ENCODE results near the gene DNER. TPM values are rescaled to one million over a fixed set of nuclear protein-coding genes. Genes with fewer than 3 reads are reported as not detected.

DNER gene
- total and polyA plus RNA-seq, 2 of the 13 experiments (the other 11 are each of a cell fraction or from before 2014, with no cell fraction given): not detected

GRCh38 chr2:229409751-229410181, 304.6 kb downstream of the DNER start:
- no TSS peak for BruUV-seq (replicated peaks)
- ChIA-PET CTCF (ENCODE audit: low intra/inter-chr PET ratio, low total read pairs) (no interaction called here), POLR2A (no interaction called here)
- FAIRE-seq (no peak), DNase-seq (ENCODE audit: low spot score) (no peak), ATAC-seq (no peak)
- Histone ChIP-seq H3K4me1 (ENCODE audit: insufficient read depth, low read length) (no peaks in the 10 kb centered on the region), H2AFZ (ENCODE audit: low read length) (no peak overlapping the region), H3K9ac (ENCODE audit: insufficient read depth, low read depth, low read length) (no peak overlapping the region), H3K79me2 (ENCODE audit: insufficient read depth, low read length) (no peaks in the 10 kb centered on the region), H3K27me3 (ENCODE audit: control insufficient read depth in 1 of 2, insufficient read depth in 2 of 2, low read length in 2 of 2) (peaks cover 0 to 9% of the 10 kb centered on the region in 2 experiments; a peak in 3 of 5 replicates), H3K9me3 (ENCODE audit: low read length) (no peaks in the 10 kb centered on the region), H3K27ac (ENCODE audit: extremely low read length, insufficient read depth, low read length) (no peak overlapping the region), H4K20me1 (ENCODE audit: insufficient read depth, low read length) (no peaks in the 10 kb centered on the region), H3K36me3 (replicated peaks in 1 of 2; ENCODE audit: control insufficient read depth in 1 of 2, insufficient read depth in 2 of 2, low read length in 2 of 2) (no peaks in the 10 kb centered on the region), H3K4me2 (ENCODE audit: low read depth, low read length) (no peak overlapping the region), H3K4me3 (replicated peaks in 1 of 3; ENCODE audit: insufficient read depth in 1 of 3, low read depth in 2 of 3, low read length in 3 of 3) (no peak overlapping the region)
- intact Hi-C loops (cut with micrococcal nuclease; ENCODE audit: unreplicated experiment) (no loop called here), in situ Hi-C loops (cut with HindIII; ENCODE audit: extremely low pct_ligation_motif_present, low pct_unique_long_range_greater_than_20kb) (no loop called here)
- 44% methylated on average over 4 of the region's 4 CpGs for WGBS (ENCODE audit: low lambda C conversion rate)
- TF ChIP-seq ZFP1 (CRISPR knock-in tag; IDR thresholded peaks at IDR 0.05) (no peak), ZFP82 (CRISPR knock-in tag; IDR thresholded peaks at IDR 0.05; ENCODE audit: borderline replicate concordance) (no peak), HNF1A (IDR thresholded peaks at IDR 0.05; ENCODE audit: low read depth) (no peak), HNF1A (CRISPR knock-in tag; IDR thresholded peaks at IDR 0.05; ENCODE audit: borderline replicate concordance) (no peak), ZNF280D (CRISPR knock-in tag; IDR thresholded peaks at IDR 0.05) (no peak), MEF2D (CRISPR knock-in tag; IDR thresholded peaks at IDR 0.05) (no peak), KAT8 (CRISPR knock-in tag; IDR thresholded peaks at IDR 0.05) (no peak), JDP2 (CRISPR knock-in tag; IDR thresholded peaks at IDR 0.05; ENCODE audit: borderline replicate concordance) (no peak), ZBTB3 (CRISPR knock-in tag; IDR thresholded peaks at IDR 0.05; ENCODE audit: borderline replicate concordance, low read depth) (no peak), POLR2G (IDR thresholded peaks at IDR 0.05; ENCODE audit: low read depth, low read length) (no peak), ZNF414 (CRISPR knock-in tag; IDR thresholded peaks at IDR 0.05) (no peak), BCLAF1 (IDR thresholded peaks at IDR 0.05) (no peak), MTERF4 (CRISPR knock-in tag; IDR thresholded peaks at IDR 0.05) (no peak)

All from HepG2 (cell line).